NOMO-1 treated with dmso at 0.1 percent for 144 hours (cell line): Measurements from ENCODE around the gene MED6.

Experiments
- DNase-seq: peaks from one replicate; lab custom pipeline; 2025; ENCODE audit not compliant: unreplicated experiment; lab: John Stamatoyannopoulos, UW

MED6 gene, protein sequence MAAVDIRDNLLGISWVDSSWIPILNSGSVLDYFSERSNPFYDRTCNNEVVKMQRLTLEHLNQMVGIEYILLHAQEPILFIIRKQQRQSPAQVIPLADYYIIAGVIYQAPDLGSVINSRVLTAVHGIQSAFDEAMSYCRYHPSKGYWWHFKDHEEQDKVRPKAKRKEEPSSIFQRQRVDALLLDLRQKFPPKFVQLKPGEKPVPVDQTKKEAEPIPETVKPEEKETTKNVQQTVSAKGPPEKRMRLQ

DNA sequence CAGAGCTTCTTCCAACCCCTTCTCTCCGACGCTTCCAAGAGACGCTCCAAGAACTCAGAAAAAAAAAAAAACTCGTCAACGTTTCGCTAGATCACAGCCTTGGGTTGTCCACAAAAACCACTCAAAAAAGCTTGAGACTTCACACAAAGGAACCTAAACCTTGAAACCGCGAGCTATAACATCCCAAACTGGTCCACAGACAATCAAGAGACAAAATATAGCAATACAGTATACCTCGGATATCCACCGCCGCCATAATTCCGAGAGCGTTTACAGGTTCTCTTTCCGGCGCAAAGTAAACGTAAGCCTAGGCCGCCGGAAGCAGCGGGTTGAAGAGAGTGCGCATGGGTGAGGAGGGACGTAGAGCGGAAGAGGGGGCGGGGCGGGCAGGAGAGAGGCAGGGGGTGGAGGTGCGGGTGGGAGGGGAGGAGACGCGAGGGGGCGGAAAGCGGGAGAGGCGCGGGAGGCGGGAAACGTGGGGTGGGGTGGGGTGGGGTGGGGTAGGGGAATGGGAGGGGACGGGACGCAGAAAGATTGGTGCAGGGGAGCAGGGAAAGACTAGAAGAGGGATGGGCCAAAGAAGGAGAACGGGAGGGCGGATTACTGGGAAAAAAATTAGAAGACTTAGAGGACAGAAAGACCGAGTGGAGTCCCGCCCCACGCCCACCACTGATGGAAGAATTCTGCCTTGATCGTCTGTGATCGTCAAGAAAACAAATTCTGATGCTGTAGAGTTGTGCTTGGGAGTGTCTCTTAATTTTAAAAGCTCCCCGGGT lies at the start of gene MED6:
Gene MED6, minus strand, starts transcription at position 274 of the 776 bp plus-strand sequence. Its CDS starts 18 bp downstream, at position 256.
- peak; percentile 97 for DNase-seq

GRCh38 chr14:70649803-70650202 lies 49.3 kb upstream of the MED6 start:
- no peak for DNase-seq

DNA sequence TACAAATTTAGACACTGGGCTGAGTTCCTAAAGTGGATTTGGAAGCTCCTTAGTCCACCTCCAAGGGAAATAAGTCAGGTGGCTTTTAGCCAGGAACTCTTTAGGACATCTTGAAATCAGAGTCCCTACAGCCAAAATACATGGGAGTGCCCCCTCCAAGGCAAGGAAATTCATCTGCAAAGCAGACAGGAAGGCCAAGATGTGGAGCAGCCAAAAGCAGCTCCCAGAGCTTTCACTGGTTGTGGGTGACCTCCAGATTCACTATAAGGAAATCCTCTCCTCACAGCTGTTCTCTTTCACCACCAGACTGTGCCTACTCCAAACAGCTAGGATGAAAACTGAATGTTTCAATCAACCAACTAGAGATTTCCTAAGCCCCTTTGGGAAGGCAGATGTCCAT lies 47.9 kb upstream of the MED6 start:
- DNase-seq = no peak

DNA sequence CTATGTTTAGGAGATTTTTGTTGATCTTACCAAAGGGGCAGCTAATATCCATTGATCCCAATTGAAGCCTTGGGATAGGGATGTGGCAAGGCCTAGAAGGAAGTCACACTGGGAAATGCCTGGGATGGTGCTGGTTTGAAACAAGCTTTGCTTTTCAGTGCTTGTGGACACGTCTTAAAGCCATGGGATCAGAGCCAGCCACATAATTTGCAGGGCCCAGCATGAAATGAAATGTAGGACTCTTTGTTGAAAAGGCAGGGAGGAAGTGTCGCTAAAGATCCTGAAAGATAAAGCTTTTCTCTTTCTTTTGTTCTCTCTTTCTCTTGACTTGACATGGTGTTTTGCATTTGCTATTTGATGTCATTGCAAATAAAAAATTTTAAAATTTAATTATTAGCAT lies 46.2 kb upstream of the MED6 start:
- no peak for DNase-seq

DNA sequence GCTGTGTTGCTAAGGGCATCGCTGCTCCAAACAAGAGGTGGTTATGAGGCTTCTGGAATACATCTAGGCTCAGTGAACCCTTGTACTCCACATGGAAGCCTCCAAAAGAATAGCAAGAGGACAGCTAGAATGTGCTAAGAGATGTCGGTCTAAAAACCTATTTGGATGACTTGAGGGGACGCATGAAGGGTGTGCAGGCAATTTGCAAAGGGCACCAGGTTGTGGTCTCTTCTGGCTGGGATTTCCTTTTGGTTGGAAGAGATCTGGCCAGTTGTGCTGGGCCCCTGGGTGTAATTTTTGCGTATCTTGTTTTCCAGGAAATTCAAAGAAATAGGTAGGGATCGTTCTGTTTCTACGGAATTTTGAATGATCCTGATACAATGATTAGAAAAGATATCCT lies 45.4 kb upstream of the MED6 start:
- DNase-seq = no peak

DNA sequence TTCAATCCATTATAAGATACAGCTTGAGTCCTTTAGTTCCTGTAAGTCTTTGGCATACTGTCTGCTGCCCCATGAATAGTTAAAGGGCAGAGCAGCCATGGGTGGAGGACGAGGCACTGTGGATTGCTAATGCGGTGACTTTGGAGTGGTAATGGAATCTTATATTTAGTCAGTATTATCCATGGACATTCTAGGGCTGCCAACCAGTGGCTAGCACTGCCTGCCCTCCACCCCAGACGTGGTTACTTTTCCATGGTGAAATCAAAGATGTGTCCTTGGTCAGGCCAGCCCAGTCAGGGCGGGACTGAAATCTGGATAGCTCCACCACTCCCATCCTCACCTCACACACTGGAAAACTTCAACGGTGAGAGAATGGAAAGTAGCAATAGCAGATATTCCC lies 43.5 kb upstream of the MED6 start:
- DNase-seq = no peak

GRCh38 chr14:70642303-70643235 lies 42.1 kb upstream of the MED6 start:
- peak; percentile 12 for DNase-seq

- DNase-seq = no peak
Observed at GRCh38 chr14:70641548-70642302, 41.3 kb upstream of the MED6 start, which contains the start of gene TTC9. Gene TTC9, plus strand, starts transcription at chr14:70641916. Its CDS starts 214 bp downstream, at chr14:70642130.

DNA sequence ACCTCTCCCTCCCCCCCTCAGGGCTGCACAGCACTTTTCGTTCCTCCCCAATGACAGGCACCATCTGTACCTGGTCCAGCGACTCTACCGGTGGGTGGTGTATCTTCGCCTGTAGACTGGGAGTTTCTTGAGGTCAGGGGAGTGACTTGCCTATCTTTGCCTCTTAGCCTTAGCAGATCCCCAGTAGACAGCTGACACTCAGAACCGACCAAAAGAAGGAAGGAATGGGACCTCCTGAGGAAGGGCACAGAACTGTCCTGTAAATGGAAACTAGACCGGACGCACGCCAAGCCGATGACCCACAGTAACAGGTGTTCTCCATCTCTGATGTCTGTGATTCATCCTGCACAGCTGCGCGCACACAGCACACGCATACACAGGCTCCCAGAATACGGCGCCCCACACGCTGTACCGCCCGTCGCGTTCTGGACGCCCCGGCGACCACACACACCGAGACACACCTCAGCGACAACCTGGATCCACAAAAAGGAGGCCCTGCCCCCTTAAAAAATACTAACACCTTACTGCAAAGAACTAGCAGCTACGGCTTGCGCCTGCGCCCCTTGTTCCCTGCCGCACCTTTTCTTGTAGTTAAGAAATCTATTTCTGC lies 40.6 kb upstream of the MED6 start:
- no peak for DNase-seq

- no peak for DNase-seq
Observed at GRCh38 chr14:70638416-70638815, 38.0 kb upstream of the MED6 start.

GRCh38 chr14:70635971-70636595 lies 35.6 kb upstream of the MED6 start:
- no peak for DNase-seq

GRCh38 chr14:70631948-70632347 lies 31.5 kb upstream of the MED6 start:
- no peak for DNase-seq

DNA sequence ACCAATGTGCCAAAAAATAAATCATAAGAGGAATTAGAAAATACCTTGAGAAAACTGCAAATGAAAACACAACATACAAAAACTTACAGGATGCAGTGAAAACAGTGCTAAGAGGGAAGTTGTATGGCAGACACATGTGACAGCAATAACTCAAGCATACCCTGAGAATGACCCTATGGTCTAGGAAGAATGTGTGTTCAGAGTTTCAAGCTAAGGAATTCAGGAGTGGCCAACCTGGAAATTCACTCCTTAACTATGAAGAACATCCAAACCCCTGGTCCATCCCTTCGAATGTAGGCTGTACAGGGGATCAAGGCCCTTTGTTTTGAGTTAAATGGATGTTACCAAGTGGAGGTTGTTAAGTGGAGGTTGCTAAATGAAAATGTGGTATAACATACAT lies 24.5 kb upstream of the MED6 start:
- DNase-seq = no peak

DNA sequence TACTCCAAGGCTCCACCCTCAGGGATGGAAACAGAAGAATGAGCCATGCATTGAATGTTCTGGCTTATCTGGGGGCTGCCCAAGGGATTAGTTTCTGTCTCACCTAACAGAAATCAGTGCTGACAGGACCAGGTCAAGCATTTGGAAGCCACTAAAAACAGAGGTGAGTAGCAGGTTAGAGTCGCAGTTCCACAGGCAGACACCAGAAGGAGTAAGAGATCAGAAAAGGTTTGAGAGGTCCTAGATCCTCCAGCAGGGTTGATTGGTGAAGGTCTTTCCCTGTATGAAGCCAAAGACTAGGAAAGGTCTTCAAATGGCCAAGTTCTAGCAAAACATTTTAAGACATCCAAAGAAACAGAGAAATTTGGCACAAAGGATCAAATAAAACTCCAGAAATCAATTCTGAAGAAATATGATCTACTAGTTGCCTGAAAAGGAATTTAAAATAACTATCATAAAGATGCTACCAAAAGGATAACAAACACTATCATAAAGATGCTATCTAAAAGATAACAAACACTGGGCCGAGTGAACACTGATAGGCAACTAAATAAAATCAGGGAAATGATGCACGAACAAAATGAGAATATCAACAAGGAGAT lies 21.8 kb upstream of the MED6 start:
- peak; percentile 19 for DNase-seq

- DNase-seq = no peak
Observed at GRCh38 chr14:70619708-70620107, 19.3 kb upstream of the MED6 start.

- DNase-seq = no peak
Observed at GRCh38 chr14:70618314-70618713, 17.9 kb upstream of the MED6 start.

DNA sequence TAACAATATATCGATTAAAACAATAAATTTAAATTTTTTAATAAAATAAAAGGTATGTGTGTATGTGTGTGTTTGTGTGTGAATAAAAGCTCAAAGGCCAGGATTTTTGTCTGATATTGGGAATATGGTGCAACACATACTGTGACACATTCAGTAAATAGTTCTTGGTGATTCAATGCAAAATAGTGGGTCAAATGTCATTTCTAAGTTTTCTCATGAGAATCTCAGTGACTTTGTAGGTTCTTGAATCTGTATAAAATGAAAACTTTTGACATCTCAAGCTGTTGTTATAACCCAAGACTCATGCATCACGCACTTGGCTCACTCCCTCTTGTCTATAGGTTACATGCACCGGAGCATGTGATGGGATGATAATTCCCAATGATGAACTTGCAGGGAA lies 16.2 kb upstream of the MED6 start:
- DNase-seq = no peak

DNA sequence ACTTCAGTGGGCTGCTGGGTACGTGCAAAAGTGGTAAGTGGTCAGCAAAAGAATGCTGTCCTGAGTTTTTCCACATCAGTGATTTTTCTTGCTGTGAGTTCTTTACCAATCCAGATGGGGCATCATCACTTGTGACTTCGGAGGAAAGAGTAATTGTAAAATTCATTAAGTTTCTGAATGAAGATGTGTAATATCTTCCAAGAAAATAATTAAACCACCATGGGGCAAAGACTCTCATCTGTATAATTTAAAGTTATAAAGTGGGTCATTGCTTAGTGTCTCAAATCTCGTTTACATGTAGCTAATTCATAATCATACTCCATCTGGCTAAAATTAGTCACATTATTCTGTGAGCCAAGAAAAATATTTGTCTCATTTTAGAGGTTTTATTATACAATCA lies 10.8 kb upstream of the MED6 start:
- no peak for DNase-seq

- DNase-seq = no peak
Observed at GRCh38 chr14:70602254-70602653, 1.8 kb upstream of the MED6 start.
